ENCODE data around the gene ANKS1A.

- TF ChIP-seq CTCF (IDR thresholded peaks at IDR 0.05): no peak
- no peak for TF ChIP-seq POLR2AphosphoS5 (IDR thresholded peaks at IDR 0.05)
- no peak for TF ChIP-seq POLR2A (IDR thresholded peaks at IDR 0.05)
Observed at GRCh38 chr6:35086282-35086632, 197.2 kb downstream of the ANKS1A start.
